WTC11 (cell line): ENCODE measurements around the gene ZXDC. TPM values are rescaled to one million over a fixed set of nuclear protein-coding genes. Genes with fewer than 3 reads are reported as not detected.

ENCODE experiments used
- ATAC-seq: fragments of 200-7000 bp; cut with Tn5 transposase; 2 replicates; pipeline ENCODE4 v1.10.0; 2021; ENCODE audit warnings: mild to moderate bottlenecking, moderate library complexity
- CTCF ChIA-PET: fragments of 300-600 bp; sonication (Branson Sonifier 250); formaldehyde crosslinking; loops from one replicate; lab custom pipeline; 2021; ENCODE audit warnings: antibody characterized with exemption; lab: Charles Lee
- POLR2A ChIA-PET: fragments of 350-600 bp; sonication (Branson Sonifier 250); formaldehyde crosslinking; loops from one replicate; lab custom pipeline; 2021; ENCODE audit warnings: antibody characterized with exemption; lab: Charles Lee
- DNase-seq: peaks from one replicate; pipeline ENCODE4 v3.0.0; 2021; ENCODE audit warnings: low spot score
- H3K27ac Mint-ChIP-seq: 2 replicates; pipeline ENCODE4 v1.8.0; 2021; ENCODE audit warnings: mixed read lengths
- H3K27me3 Mint-ChIP-seq: 2 replicates; pipeline ENCODE4 v1.8.0; 2021; ENCODE audit warnings: low read depth, mild to moderate bottlenecking, moderate library complexity, mixed read lengths
- H3K36me3 Mint-ChIP-seq: 2 replicates; pipeline ENCODE4 v1.8.0; 2021; ENCODE audit warnings: mixed read lengths
- H3K4me1 Mint-ChIP-seq: 2 replicates; pipeline ENCODE4 v1.8.0; 2022; ENCODE audit warnings: mixed read lengths
- H3K4me3 Mint-ChIP-seq: 2 replicates; pipeline ENCODE4 v1.8.0; 2021; ENCODE audit warnings: mild to moderate bottlenecking, moderate library complexity, mixed read lengths
- H3K9me3 Mint-ChIP-seq: 2 replicates; pipeline ENCODE4 v1.8.0; 2021; ENCODE audit warnings: mixed read lengths
- ATF1 ChIP-seq: sonication (generic); formaldehyde crosslinking; IDR thresholded peaks from 2 replicates; pipeline ENCODE4 v1.8.1; 2023; ENCODE audit warnings: mild to moderate bottlenecking, moderate library complexity, missing genetic modification reagents
- CBFB ChIP-seq: sonication (generic); formaldehyde crosslinking; IDR thresholded peaks from 2 replicates; pipeline ENCODE4 v1.8.1; 2022; ENCODE audit warnings: mild to moderate bottlenecking, low read depth, missing genetic modification reagents
- CREB1 ChIP-seq: sonication (generic); formaldehyde crosslinking; IDR thresholded peaks from 2 replicates; pipeline ENCODE4 v1.8.0; 2023; ENCODE audit warnings: mild to moderate bottlenecking, missing genetic modification reagents
- FOXP1 ChIP-seq: sonication (generic); formaldehyde crosslinking; IDR thresholded peaks from 2 replicates; pipeline ENCODE4 v1.8.0; 2022; ENCODE audit warnings: missing genetic modification reagents, mild to moderate bottlenecking, moderate library complexity, borderline replicate concordance
- GABPB1 ChIP-seq: sonication (generic); formaldehyde crosslinking; IDR thresholded peaks from 2 replicates; pipeline ENCODE4 v1.8.1; 2023; ENCODE audit warnings: mild to moderate bottlenecking, missing genetic modification reagents
- GTF2I ChIP-seq: fragments of 250-450 bp; sonication (Bioruptor Pico); conservative IDR thresholded peaks from 2 replicates; pipeline ENCODE4 v1.4.0; 2021; ENCODE audit warnings: mild to moderate bottlenecking
- HMGA2 ChIP-seq: fragments of 250-450 bp; sonication (Bioruptor Pico); IDR thresholded peaks from 2 replicates; pipeline ENCODE4 v1.4.0; 2021; ENCODE audit warnings: mild to moderate bottlenecking, moderate library complexity
- IRF2 ChIP-seq: sonication (generic); formaldehyde crosslinking; IDR thresholded peaks from 2 replicates; pipeline ENCODE4 v1.8.0; 2022; ENCODE audit warnings: low read depth, missing genetic modification reagents, borderline replicate concordance
- JAZF1 ChIP-seq: fragments of 250-450 bp; sonication (Bioruptor Pico); IDR thresholded peaks from 2 replicates; pipeline ENCODE4 v1.9.0; 2021; ENCODE audit warnings: moderate library complexity, mild to moderate bottlenecking, inconsistent platforms
- KAT7 ChIP-seq: sonication (generic); formaldehyde crosslinking; IDR thresholded peaks from 2 replicates; pipeline ENCODE4 v1.8.1; 2023; ENCODE audit warnings: missing genetic modification reagents, mild to moderate bottlenecking, borderline replicate concordance
- MYBL2 ChIP-seq: sonication (generic); formaldehyde crosslinking; IDR thresholded peaks from 2 replicates; pipeline ENCODE4 v1.8.1; 2023; ENCODE audit warnings: mild to moderate bottlenecking, moderate library complexity, missing genetic modification reagents
- OVOL2 ChIP-seq: fragments of 250-450 bp; sonication (Bioruptor Pico); IDR thresholded peaks from 2 replicates; pipeline ENCODE4 v1.9.0; 2021; ENCODE audit warnings: mild to moderate bottlenecking, borderline replicate concordance
- RORB ChIP-seq: fragments of 250-450 bp; sonication (Bioruptor Pico); IDR thresholded peaks from 2 replicates; pipeline ENCODE4 v1.9.0; 2021; ENCODE audit warnings: mild to moderate bottlenecking
- TEAD1 ChIP-seq: sonication (generic); formaldehyde crosslinking; IDR thresholded peaks from 2 replicates; pipeline ENCODE4 v1.8.0; 2022; ENCODE audit warnings: mild to moderate bottlenecking, missing genetic modification reagents
- TEAD4 ChIP-seq: sonication (generic); formaldehyde crosslinking; IDR thresholded peaks from 2 replicates; pipeline ENCODE4 v1.8.0; 2022; ENCODE audit warnings: mild to moderate bottlenecking, missing genetic modification reagents
- TP53 ChIP-seq: sonication (generic); formaldehyde crosslinking; IDR thresholded peaks from 2 replicates; pipeline ENCODE4 v1.8.1; 2023; ENCODE audit warnings: mild to moderate bottlenecking, missing genetic modification reagents
- ZBTB21 ChIP-seq: sonication (generic); formaldehyde crosslinking; IDR thresholded peaks from 2 replicates; pipeline ENCODE4 v1.8.1; 2023; ENCODE audit warnings: mild to moderate bottlenecking, missing genetic modification reagents, borderline replicate concordance
- ZNF232 ChIP-seq: sonication (generic); formaldehyde crosslinking; IDR thresholded peaks from 2 replicates; pipeline ENCODE4 v1.8.0; 2022; ENCODE audit warnings: mild to moderate bottlenecking, missing genetic modification reagents
- ZNF416 ChIP-seq: fragments of 250-450 bp; sonication (Bioruptor Pico); IDR thresholded peaks from 2 replicates; pipeline ENCODE4 v1.9.0; 2021; ENCODE audit warnings: mild to moderate bottlenecking, inconsistent platforms
- total RNA-seq: library from RNA; stranded (reverse); gene quantifications from 3 replicates; pipeline ENCODE4 v1.2.3, GENCODE V29; 2021
- TF ChIP-seq, protein P1 (sequence below): fragments of 200-600 bp; IDR thresholded peaks from 2 replicates; pipeline ENCODE4 v1.8.0; 2022; ENCODE audit warnings: antibody characterized with exemption
- TF ChIP-seq, protein P2 (sequence below): sonication (generic); formaldehyde crosslinking; IDR thresholded peaks from 2 replicates; pipeline ENCODE4 v1.8.1; 2022; ENCODE audit warnings: mild to moderate bottlenecking, moderate library complexity, missing genetic modification reagents
- TF ChIP-seq, protein P3 (sequence below): fragments of 250-450 bp; sonication (Bioruptor Pico); conservative IDR thresholded peaks from 2 replicates; pipeline ENCODE4 v1.9.0; 2021; ENCODE audit warnings: mild to moderate bottlenecking
- TF ChIP-seq, protein P4 (sequence below): sonication (generic); formaldehyde crosslinking; IDR thresholded peaks from 2 replicates; pipeline ENCODE4 v1.8.1; 2023; ENCODE audit warnings: mild to moderate bottlenecking, missing genetic modification reagents, moderate library complexity

ZXDC gene
- total RNA-seq, 1 experiment from 2014 or later: 34.7 TPM

DNA sequence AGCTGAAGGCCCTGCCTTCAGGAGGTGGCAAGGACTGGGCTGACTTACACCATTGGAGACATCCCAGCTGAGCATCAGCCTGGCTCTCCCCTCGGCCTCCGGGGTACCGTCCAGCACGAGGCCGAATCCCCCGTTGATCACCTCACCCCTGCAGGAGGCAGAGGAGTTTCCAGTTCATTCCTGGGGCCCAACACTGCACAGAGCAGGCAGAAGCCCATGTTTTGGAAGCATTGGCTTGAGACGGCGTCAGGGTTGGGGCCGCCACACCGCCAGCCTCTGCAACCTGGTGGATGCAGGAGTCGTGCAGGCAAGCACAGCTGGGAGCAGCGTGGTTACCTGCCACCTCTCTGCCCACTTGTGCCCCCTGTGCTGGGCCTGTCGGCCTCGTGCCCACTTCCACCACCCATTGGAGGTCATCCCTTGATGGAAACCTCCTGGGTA, 7.7 kb upstream of the ZXDC start (continued):
- no peak for TF ChIP-seq IRF2 (CRISPR knock-in tag)
- TF ChIP-seq, protein P1, sequence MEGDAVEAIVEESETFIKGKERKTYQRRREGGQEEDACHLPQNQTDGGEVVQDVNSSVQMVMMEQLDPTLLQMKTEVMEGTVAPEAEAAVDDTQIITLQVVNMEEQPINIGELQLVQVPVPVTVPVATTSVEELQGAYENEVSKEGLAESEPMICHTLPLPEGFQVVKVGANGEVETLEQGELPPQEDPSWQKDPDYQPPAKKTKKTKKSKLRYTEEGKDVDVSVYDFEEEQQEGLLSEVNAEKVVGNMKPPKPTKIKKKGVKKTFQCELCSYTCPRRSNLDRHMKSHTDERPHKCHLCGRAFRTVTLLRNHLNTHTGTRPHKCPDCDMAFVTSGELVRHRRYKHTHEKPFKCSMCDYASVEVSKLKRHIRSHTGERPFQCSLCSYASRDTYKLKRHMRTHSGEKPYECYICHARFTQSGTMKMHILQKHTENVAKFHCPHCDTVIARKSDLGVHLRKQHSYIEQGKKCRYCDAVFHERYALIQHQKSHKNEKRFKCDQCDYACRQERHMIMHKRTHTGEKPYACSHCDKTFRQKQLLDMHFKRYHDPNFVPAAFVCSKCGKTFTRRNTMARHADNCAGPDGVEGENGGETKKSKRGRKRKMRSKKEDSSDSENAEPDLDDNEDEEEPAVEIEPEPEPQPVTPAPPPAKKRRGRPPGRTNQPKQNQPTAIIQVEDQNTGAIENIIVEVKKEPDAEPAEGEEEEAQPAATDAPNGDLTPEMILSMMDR: no peak
- no peak for TF ChIP-seq GABPB1 (CRISPR knock-in tag)
- no peak for TF ChIP-seq OVOL2
- no peak for TF ChIP-seq TP53 (CRISPR knock-in tag)
- TF ChIP-seq TEAD1 (CRISPR knock-in tag): no peak
- no peak for TF ChIP-seq ZBTB21 (CRISPR knock-in tag)
- TF ChIP-seq ZNF232: no peak

DNA sequence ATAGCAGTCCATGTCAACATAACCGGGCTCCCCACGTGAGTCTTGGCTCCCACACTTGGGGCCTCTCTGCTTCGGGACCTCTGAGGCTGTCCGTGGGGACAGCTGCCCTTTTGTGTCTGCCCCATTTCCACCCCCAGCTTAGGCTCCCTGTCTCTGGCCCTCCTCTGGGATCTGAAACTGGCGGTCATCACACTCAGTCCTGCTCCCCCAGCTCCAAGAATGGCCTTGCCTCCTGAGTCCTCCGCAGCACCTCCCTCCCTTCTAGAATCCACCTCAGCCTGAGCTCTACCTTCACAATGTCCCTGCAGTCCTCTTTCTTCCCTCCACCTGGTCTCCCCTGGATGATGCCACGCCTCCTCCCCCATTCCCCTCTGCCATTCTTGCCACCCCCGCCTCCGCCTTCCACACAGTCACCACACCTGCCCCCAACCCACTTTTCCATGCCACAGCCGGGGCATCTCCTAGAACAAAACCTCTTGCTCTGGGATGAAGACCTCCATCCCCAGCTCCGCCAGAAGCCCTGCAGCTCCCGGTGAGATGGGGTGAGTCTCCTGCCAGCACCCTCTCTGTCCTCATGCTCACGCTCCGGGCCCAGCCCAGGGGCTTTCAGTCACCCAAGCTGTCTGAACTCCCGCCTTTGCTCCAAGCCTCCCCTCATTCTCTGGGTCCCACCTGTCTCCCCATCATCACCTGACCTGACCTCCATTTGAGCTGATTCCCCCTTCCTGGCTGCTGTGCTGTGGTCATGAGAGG, 7.0 kb upstream of the ZXDC start:
- Mint-ChIP-seq H3K4me3 (no peak overlapping the region), H3K27me3 (no peaks in the 10 kb centered on the region; the same call in 1 of the 2 replicates), H3K9me3 (no peaks in the 10 kb centered on the region), H3K27ac (no peak overlapping the region), H3K36me3 (no peaks in the 10 kb centered on the region), H3K4me1 (peaks cover 35% of the 10 kb centered on the region)
- DNase-seq (no peak), ATAC-seq (no peak)
- no peak for TF ChIP-seq ZNF416 (CRISPR knock-in tag)
- TF ChIP-seq, protein P2, sequence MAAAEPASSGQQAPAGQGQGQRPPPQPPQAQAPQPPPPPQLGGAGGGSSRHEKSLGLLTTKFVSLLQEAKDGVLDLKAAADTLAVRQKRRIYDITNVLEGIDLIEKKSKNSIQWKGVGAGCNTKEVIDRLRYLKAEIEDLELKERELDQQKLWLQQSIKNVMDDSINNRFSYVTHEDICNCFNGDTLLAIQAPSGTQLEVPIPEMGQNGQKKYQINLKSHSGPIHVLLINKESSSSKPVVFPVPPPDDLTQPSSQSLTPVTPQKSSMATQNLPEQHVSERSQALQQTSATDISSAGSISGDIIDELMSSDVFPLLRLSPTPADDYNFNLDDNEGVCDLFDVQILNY (CRISPR knock-in tag): no peak
- no peak for TF ChIP-seq RORB (CRISPR knock-in tag)
- no peak for TF ChIP-seq HMGA2 (CRISPR knock-in tag)
- TF ChIP-seq IRF2 (CRISPR knock-in tag): no peak
- TF ChIP-seq, protein P3, sequence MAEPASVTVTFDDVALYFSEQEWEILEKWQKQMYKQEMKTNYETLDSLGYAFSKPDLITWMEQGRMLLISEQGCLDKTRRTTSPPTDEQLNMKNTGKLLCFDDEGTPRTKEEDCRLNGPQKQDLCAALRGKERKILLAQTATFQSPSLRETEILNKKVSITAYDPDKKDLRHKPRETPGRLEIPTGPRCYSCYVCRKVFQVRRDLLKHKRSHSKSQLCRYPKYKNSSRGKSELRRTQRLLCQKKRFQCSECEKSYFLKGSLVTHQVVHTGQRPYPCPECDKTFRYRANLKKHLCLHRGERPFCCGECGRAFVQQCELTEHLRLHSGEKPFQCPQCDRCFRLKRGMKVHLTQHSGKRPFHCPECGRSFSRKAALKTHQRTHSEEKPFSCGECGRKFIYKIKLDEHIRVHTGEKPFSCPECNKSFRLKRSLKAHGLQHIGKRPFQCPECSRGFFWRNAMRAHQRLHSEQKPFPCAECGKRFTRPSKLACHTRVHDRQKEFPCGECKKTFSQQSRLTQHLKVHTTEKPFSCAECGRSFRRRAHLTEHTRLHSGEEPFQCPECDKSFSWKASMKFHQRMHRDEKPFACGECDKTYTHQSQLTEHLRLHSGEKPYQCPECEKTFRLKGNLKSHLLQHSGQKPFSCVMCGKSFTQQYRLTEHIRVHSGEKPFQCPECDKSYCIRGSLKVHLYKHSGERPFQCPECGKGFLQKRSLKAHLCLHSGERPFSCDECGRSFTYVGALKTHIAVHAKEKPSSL (CRISPR knock-in tag): no peak
- TF ChIP-seq MYBL2 (CRISPR knock-in tag): no peak
- TF ChIP-seq, protein P4, sequence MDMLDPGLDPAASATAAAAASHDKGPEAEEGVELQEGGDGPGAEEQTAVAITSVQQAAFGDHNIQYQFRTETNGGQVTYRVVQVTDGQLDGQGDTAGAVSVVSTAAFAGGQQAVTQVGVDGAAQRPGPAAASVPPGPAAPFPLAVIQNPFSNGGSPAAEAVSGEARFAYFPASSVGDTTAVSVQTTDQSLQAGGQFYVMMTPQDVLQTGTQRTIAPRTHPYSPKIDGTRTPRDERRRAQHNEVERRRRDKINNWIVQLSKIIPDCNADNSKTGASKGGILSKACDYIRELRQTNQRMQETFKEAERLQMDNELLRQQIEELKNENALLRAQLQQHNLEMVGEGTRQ: no peak
- TF ChIP-seq TEAD4: no peak
- TF ChIP-seq GTF2I (CRISPR knock-in tag): no peak
- TF ChIP-seq FOXP1: no peak
- no peak for TF ChIP-seq JAZF1 (CRISPR knock-in tag)
- no peak for TF ChIP-seq ATF1
- no peak for TF ChIP-seq CBFB (CRISPR knock-in tag)
- TF ChIP-seq KAT7: no peak
- no peak for TF ChIP-seq CREB1 (CRISPR knock-in tag)
- POLR2A ChIA-PET: no interaction called here
- CTCF ChIA-PET: no interaction called here
